WTC11 (cell line): Measurements from ENCODE around the gene LRR1. TPM values are rescaled to one million over a fixed set of nuclear protein-coding genes. Genes with fewer than 3 reads are reported as not detected.

Experiments
- ATAC-seq: fragments of 200-7000 bp; cut with Tn5 transposase; 2 replicates; pipeline ENCODE4 v1.10.0; 2021; ENCODE audit warnings: mild to moderate bottlenecking, moderate library complexity
- CTCF ChIA-PET: fragments of 300-600 bp; sonication (Branson Sonifier 250); formaldehyde crosslinking; loops from one replicate; lab custom pipeline; 2021; ENCODE audit warnings: antibody characterized with exemption; lab: Charles Lee
- POLR2A ChIA-PET: fragments of 350-600 bp; sonication (Branson Sonifier 250); formaldehyde crosslinking; loops from one replicate; lab custom pipeline; 2021; ENCODE audit warnings: antibody characterized with exemption; lab: Charles Lee
- DNase-seq: peaks from one replicate; pipeline ENCODE4 v3.0.0; 2021; ENCODE audit warnings: low spot score
- H3K27ac Mint-ChIP-seq: 2 replicates; pipeline ENCODE4 v1.8.0; 2021; ENCODE audit warnings: mixed read lengths
- H3K27me3 Mint-ChIP-seq: 2 replicates; pipeline ENCODE4 v1.8.0; 2021; ENCODE audit warnings: low read depth, mild to moderate bottlenecking, moderate library complexity, mixed read lengths
- H3K36me3 Mint-ChIP-seq: 2 replicates; pipeline ENCODE4 v1.8.0; 2021; ENCODE audit warnings: mixed read lengths
- H3K4me1 Mint-ChIP-seq: 2 replicates; pipeline ENCODE4 v1.8.0; 2022; ENCODE audit warnings: mixed read lengths
- H3K4me3 Mint-ChIP-seq: 2 replicates; pipeline ENCODE4 v1.8.0; 2021; ENCODE audit warnings: mild to moderate bottlenecking, moderate library complexity, mixed read lengths
- H3K9me3 Mint-ChIP-seq: 2 replicates; pipeline ENCODE4 v1.8.0; 2021; ENCODE audit warnings: mixed read lengths
- ELF4 ChIP-seq: sonication (generic); formaldehyde crosslinking; IDR thresholded peaks from 2 replicates; pipeline ENCODE4 v1.8.1; 2022; ENCODE audit warnings: low read depth, mild to moderate bottlenecking, moderate library complexity, missing genetic modification reagents
- GABPB1 ChIP-seq: sonication (generic); formaldehyde crosslinking; IDR thresholded peaks from 2 replicates; pipeline ENCODE4 v1.8.1; 2023; ENCODE audit warnings: mild to moderate bottlenecking, missing genetic modification reagents
- MXD4 ChIP-seq: fragments of 250-450 bp; sonication (Bioruptor Pico); IDR thresholded peaks from 2 replicates; pipeline ENCODE4 v1.8.0; 2021; ENCODE audit warnings: mild to moderate bottlenecking, moderate library complexity, borderline replicate concordance
- MYBL2 ChIP-seq: sonication (generic); formaldehyde crosslinking; IDR thresholded peaks from 2 replicates; pipeline ENCODE4 v1.8.1; 2023; ENCODE audit warnings: mild to moderate bottlenecking, moderate library complexity, missing genetic modification reagents
- NR1H2 ChIP-seq: sonication (generic); formaldehyde crosslinking; IDR thresholded peaks from 2 replicates; pipeline ENCODE4 v1.9.0; 2021; ENCODE audit warnings: mild to moderate bottlenecking, moderate library complexity, missing genetic modification reagents
- PRRX2 ChIP-seq: fragments of 250-450 bp; sonication (Bioruptor Pico); IDR thresholded peaks from 2 replicates; pipeline ENCODE4 v1.8.0; 2021; ENCODE audit warnings: mild to moderate bottlenecking
- RELA ChIP-seq: sonication (generic); formaldehyde crosslinking; IDR thresholded peaks from 2 replicates; pipeline ENCODE4 v1.8.1; 2022; ENCODE audit warnings: missing genetic modification reagents, mild to moderate bottlenecking, borderline replicate concordance
- SMAD3 ChIP-seq: sonication (generic); formaldehyde crosslinking; IDR thresholded peaks from 2 replicates; pipeline ENCODE4 v1.8.0; 2022; ENCODE audit warnings: missing genetic modification reagents, mild to moderate bottlenecking, borderline replicate concordance
- TEAD1 ChIP-seq: sonication (generic); formaldehyde crosslinking; IDR thresholded peaks from 2 replicates; pipeline ENCODE4 v1.8.0; 2022; ENCODE audit warnings: mild to moderate bottlenecking, missing genetic modification reagents
- ZBTB21 ChIP-seq: sonication (generic); formaldehyde crosslinking; IDR thresholded peaks from 2 replicates; pipeline ENCODE4 v1.8.1; 2023; ENCODE audit warnings: mild to moderate bottlenecking, missing genetic modification reagents, borderline replicate concordance
- ZNF219 ChIP-seq: sonication (generic); formaldehyde crosslinking; IDR thresholded peaks from 2 replicates; pipeline ENCODE4 v1.8.0; 2023; ENCODE audit warnings: missing genetic modification reagents, mild to moderate bottlenecking, borderline replicate concordance
- ZNF423 ChIP-seq: fragments of 250-450 bp; sonication (Bioruptor Pico); IDR thresholded peaks from 2 replicates; pipeline ENCODE4 v2.1.2; 2022; ENCODE audit warnings: mild to moderate bottlenecking, moderate library complexity
- total RNA-seq: library from RNA; stranded (reverse); gene quantifications from 3 replicates; pipeline ENCODE4 v1.2.3, GENCODE V29; 2021
- TF ChIP-seq, protein P1 (sequence below): sonication (generic); formaldehyde crosslinking; IDR thresholded peaks from 2 replicates; pipeline ENCODE4 v1.8.0; 2022; ENCODE audit warnings: mild to moderate bottlenecking, missing genetic modification reagents
- TF ChIP-seq, protein P2 (sequence below): sonication (generic); formaldehyde crosslinking; IDR thresholded peaks from 2 replicates; pipeline ENCODE4 v1.8.0; 2023; ENCODE audit warnings: missing genetic modification reagents
- TF ChIP-seq, protein P3 (sequence below): fragments of 250-450 bp; sonication (Bioruptor Pico); IDR thresholded peaks from 2 replicates; pipeline ENCODE4 v1.9.0; 2021; ENCODE audit warnings: mild to moderate bottlenecking
- TF ChIP-seq, protein P4 (sequence below): sonication (generic); formaldehyde crosslinking; IDR thresholded peaks from 2 replicates; pipeline ENCODE4 v1.8.1; 2023; ENCODE audit warnings: mild to moderate bottlenecking, missing genetic modification reagents
- TF ChIP-seq, protein P5 (sequence below): sonication (generic); formaldehyde crosslinking; IDR thresholded peaks from 2 replicates; pipeline ENCODE4 v1.8.0; 2022; ENCODE audit warnings: mild to moderate bottlenecking, missing genetic modification reagents
- TF ChIP-seq, protein P6 (sequence below): sonication (generic); formaldehyde crosslinking; IDR thresholded peaks from 2 replicates; pipeline ENCODE4 v1.8.1; 2023; ENCODE audit warnings: mild to moderate bottlenecking, missing genetic modification reagents
- TF ChIP-seq, protein P7 (sequence below): fragments of 250-450 bp; sonication (Bioruptor Pico); IDR thresholded peaks from 2 replicates; pipeline ENCODE4 v1.9.0; 2021; ENCODE audit warnings: mild to moderate bottlenecking

LRR1 gene
- total RNA-seq, 1 experiment from 2014 or later: 42.6 TPM

DNA sequence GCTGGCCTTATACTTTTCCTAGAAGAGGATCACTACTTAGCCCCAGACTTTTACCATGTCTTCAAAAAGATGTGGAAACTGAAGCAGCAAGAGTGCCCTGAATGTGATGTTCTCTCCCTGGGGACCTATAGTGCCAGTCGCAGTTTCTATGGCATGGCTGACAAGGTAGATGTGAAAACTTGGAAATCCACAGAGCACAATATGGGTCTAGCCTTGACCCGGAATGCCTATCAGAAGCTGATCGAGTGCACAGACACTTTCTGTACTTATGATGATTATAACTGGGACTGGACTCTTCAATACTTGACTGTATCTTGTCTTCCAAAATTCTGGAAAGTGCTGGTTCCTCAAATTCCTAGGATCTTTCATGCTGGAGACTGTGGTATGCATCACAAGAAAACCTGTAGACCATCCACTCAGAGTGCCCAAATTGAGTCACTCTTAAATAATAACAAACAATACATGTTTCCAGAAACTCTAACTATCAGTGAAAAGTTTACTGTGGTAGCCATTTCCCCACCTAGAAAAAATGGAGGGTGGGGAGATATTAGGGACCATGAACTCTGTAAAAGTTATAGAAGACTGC, 23.4 kb downstream of the LRR1 start (continued):
- TF ChIP-seq GABPB1 (CRISPR knock-in tag) (no peak), ZNF219 (CRISPR knock-in tag) (no peak), MYBL2 (CRISPR knock-in tag) (no peak), ELF4 (CRISPR knock-in tag) (no peak), ZBTB21 (CRISPR knock-in tag) (no peak), MXD4 (CRISPR knock-in tag) (no peak), NR1H2 (no peak)
- TF ChIP-seq, protein P1, sequence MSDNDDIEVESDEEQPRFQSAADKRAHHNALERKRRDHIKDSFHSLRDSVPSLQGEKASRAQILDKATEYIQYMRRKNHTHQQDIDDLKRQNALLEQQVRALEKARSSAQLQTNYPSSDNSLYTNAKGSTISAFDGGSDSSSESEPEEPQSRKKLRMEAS (CRISPR knock-in tag): no peak
- TF ChIP-seq, protein P2, sequence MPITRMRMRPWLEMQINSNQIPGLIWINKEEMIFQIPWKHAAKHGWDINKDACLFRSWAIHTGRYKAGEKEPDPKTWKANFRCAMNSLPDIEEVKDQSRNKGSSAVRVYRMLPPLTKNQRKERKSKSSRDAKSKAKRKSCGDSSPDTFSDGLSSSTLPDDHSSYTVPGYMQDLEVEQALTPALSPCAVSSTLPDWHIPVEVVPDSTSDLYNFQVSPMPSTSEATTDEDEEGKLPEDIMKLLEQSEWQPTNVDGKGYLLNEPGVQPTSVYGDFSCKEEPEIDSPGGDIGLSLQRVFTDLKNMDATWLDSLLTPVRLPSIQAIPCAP (CRISPR knock-in tag): no peak
- TF ChIP-seq, protein P3, sequence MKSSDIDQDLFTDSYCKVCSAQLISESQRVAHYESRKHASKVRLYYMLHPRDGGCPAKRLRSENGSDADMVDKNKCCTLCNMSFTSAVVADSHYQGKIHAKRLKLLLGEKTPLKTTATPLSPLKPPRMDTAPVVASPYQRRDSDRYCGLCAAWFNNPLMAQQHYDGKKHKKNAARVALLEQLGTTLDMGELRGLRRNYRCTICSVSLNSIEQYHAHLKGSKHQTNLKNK (CRISPR knock-in tag): no peak
- TF ChIP-seq, protein P4, sequence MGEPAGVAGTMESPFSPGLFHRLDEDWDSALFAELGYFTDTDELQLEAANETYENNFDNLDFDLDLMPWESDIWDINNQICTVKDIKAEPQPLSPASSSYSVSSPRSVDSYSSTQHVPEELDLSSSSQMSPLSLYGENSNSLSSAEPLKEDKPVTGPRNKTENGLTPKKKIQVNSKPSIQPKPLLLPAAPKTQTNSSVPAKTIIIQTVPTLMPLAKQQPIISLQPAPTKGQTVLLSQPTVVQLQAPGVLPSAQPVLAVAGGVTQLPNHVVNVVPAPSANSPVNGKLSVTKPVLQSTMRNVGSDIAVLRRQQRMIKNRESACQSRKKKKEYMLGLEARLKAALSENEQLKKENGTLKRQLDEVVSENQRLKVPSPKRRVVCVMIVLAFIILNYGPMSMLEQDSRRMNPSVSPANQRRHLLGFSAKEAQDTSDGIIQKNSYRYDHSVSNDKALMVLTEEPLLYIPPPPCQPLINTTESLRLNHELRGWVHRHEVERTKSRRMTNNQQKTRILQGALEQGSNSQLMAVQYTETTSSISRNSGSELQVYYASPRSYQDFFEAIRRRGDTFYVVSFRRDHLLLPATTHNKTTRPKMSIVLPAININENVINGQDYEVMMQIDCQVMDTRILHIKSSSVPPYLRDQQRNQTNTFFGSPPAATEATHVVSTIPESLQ (CRISPR knock-in tag): no peak
- TF ChIP-seq, protein P5, sequence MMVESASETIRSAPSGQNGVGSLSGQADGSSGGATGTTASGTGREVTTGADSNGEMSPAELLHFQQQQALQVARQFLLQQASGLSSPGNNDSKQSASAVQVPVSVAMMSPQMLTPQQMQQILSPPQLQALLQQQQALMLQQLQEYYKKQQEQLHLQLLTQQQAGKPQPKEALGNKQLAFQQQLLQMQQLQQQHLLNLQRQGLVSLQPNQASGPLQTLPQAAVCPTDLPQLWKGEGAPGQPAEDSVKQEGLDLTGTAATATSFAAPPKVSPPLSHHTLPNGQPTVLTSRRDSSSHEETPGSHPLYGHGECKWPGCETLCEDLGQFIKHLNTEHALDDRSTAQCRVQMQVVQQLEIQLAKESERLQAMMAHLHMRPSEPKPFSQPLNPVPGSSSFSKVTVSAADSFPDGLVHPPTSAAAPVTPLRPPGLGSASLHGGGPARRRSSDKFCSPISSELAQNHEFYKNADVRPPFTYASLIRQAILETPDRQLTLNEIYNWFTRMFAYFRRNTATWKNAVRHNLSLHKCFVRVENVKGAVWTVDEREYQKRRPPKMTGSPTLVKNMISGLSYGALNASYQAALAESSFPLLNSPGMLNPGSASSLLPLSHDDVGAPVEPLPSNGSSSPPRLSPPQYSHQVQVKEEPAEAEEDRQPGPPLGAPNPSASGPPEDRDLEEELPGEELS (CRISPR knock-in tag): no peak

DNA sequence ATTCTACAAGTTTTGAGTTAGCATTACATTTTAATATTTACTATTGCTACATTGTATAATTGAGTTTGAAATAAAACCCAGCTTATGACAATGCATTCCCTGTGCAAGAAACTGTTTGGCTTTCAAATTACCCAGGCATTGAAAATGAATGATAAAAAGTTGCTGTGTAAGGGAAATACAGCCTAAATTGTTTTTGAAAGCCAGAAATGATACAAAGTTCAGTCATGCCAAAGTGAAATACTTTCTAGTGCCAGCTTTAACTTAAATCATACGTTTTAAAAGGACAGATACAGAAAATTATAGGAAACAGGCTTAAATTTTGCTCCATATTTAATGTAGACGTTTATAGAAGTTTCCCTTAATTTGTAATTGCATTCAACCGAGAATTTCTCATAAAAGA, 24.6 kb downstream of the LRR1 start:
- no peak for DNase-seq
- peaks cover 23% of the 10 kb centered on the region for H3K4me1 Mint-ChIP-seq
- no peak for ATAC-seq
- POLR2A ChIA-PET: interaction anchor here (1.3 kb wide), 1 partner anchor 11 kb away, joined by 5 read pairs; no protein-coding TSS in a partner anchor
- H3K36me3 Mint-ChIP-seq: peaks cover 26% of the 10 kb centered on the region
- H3K27me3 Mint-ChIP-seq: no peaks in the 10 kb centered on the region
- TF ChIP-seq RELA (no peak), SMAD3 (CRISPR knock-in tag) (no peak), PRRX2 (CRISPR knock-in tag) (no peak), TEAD1 (CRISPR knock-in tag) (no peak), ZNF423 (no peak)
- TF ChIP-seq, protein P6, sequence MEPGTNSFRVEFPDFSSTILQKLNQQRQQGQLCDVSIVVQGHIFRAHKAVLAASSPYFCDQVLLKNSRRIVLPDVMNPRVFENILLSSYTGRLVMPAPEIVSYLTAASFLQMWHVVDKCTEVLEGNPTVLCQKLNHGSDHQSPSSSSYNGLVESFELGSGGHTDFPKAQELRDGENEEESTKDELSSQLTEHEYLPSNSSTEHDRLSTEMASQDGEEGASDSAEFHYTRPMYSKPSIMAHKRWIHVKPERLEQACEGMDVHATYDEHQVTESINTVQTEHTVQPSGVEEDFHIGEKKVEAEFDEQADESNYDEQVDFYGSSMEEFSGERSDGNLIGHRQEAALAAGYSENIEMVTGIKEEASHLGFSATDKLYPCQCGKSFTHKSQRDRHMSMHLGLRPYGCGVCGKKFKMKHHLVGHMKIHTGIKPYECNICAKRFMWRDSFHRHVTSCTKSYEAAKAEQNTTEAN (CRISPR knock-in tag): no peak
- TF ChIP-seq, protein P7, sequence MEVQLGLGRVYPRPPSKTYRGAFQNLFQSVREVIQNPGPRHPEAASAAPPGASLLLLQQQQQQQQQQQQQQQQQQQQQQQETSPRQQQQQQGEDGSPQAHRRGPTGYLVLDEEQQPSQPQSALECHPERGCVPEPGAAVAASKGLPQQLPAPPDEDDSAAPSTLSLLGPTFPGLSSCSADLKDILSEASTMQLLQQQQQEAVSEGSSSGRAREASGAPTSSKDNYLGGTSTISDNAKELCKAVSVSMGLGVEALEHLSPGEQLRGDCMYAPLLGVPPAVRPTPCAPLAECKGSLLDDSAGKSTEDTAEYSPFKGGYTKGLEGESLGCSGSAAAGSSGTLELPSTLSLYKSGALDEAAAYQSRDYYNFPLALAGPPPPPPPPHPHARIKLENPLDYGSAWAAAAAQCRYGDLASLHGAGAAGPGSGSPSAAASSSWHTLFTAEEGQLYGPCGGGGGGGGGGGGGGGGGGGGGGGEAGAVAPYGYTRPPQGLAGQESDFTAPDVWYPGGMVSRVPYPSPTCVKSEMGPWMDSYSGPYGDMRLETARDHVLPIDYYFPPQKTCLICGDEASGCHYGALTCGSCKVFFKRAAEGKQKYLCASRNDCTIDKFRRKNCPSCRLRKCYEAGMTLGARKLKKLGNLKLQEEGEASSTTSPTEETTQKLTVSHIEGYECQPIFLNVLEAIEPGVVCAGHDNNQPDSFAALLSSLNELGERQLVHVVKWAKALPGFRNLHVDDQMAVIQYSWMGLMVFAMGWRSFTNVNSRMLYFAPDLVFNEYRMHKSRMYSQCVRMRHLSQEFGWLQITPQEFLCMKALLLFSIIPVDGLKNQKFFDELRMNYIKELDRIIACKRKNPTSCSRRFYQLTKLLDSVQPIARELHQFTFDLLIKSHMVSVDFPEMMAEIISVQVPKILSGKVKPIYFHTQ (CRISPR knock-in tag): no peak
- no peak overlapping the region for H3K4me3 Mint-ChIP-seq
- CTCF ChIA-PET: interaction anchor here (1.2 to 3.7 kb wide), 3 partner anchors 11 to 229 kb away, joined by 3 to 24 read pairs (median 8); partner anchors contain the start of gene NEMF
- H3K27ac Mint-ChIP-seq: no peak overlapping the region
- H3K9me3 Mint-ChIP-seq: no peaks in the 10 kb centered on the region
